ENCODE results near the gene TRAFD1. TPM values are rescaled to one million over a fixed set of nuclear protein-coding genes. Genes with fewer than 3 reads are reported as not detected.

The TRAFD1 gene
- polyA plus RNA-seq, 1 donor: 32.8 TPM

DNA sequence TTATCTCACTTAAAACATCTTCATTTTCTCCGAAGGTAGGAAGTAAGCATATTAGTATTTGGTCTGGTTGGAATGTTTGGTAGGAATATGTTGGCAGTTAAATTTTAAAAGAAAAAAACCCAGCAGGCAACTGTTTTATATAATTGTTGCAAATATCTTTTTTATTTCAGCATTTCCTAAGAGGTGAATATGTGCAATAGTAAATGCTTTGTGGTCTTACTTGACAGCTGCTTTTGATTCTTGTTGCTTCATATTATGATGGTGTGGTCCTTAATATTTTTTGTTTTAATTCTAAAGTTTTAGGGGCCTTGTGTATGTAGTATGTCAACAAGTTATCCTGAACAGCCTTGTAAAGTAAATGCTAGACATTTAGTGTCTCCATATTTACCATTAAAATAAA lies 6.3 kb downstream of the TRAFD1 start:
- Histone ChIP-seq H3K4me3 (ENCODE audit: low read length) (no peak overlapping the region), H3K27ac (ENCODE audit: low read length) (no peak overlapping the region), H3K4me1 (ENCODE audit: control insufficient read depth, insufficient read depth, low read length) (peaks cover 9% of the 10 kb centered on the region), H3K9me3 (ENCODE audit: control insufficient read depth, low read depth, low read length) (no peaks in the 10 kb centered on the region), H3K36me3 (ENCODE audit: control insufficient read depth, insufficient read depth, low read length) (peaks cover 23% of the 10 kb centered on the region), H3K27me3 (ENCODE audit: control insufficient read depth, insufficient read depth, low read length) (no peaks in the 10 kb centered on the region)
- DNase-seq: no peak
- 100% methylated on average over 1 of the region's 1 CpG for WGBS (ENCODE audit: insufficient coverage, low lambda C conversion rate)

- H3K9me3 ChIP-seq (ENCODE audit: control insufficient read depth, low read depth, low read length): no peaks in the 10 kb centered on the region
- no peak overlapping the region for H3K27ac ChIP-seq (ENCODE audit: low read length)
- WGBS (ENCODE audit: insufficient coverage, low lambda C conversion rate): 88% methylated on average over 1 of the region's 5 CpGs
- peaks cover 9% of the 10 kb centered on the region for H3K4me1 ChIP-seq (ENCODE audit: control insufficient read depth, insufficient read depth, low read length)
- no peaks in the 10 kb centered on the region for H3K27me3 ChIP-seq (ENCODE audit: control insufficient read depth, insufficient read depth, low read length)
- DNase-seq: no peak
- no peak overlapping the region for H3K4me3 ChIP-seq (ENCODE audit: low read length)
- peaks cover 33% of the 10 kb centered on the region for H3K36me3 ChIP-seq (ENCODE audit: control insufficient read depth, insufficient read depth, low read length)
Measured at GRCh38 chr12:112133418-112133817, 8.1 kb downstream of the TRAFD1 start.

- Histone ChIP-seq H3K4me3 (ENCODE audit: low read length) (no peak overlapping the region), H3K4me1 (ENCODE audit: control insufficient read depth, insufficient read depth, low read length) (peaks cover 8% of the 10 kb centered on the region), H3K9me3 (ENCODE audit: control insufficient read depth, low read depth, low read length) (no peaks in the 10 kb centered on the region), H3K27ac (ENCODE audit: low read length) (no peak overlapping the region), H3K27me3 (ENCODE audit: control insufficient read depth, insufficient read depth, low read length) (no peaks in the 10 kb centered on the region), H3K36me3 (ENCODE audit: control insufficient read depth, insufficient read depth, low read length) (peaks cover 43% of the 10 kb centered on the region)
- WGBS (ENCODE audit: insufficient coverage, low lambda C conversion rate): no CpG with 5 or more reads among the region's 3 CpGs
- DNase-seq: no peak
Measured at GRCh38 chr12:112134731-112135130, 9.4 kb downstream of the TRAFD1 start.

- H3K27me3 ChIP-seq (ENCODE audit: control insufficient read depth, insufficient read depth, low read length): no peaks in the 10 kb centered on the region
- H3K27ac ChIP-seq (ENCODE audit: low read length): no peak overlapping the region
- 80% methylated on average over 2 of the region's 5 CpGs for WGBS (ENCODE audit: insufficient coverage, low lambda C conversion rate)
- no peak overlapping the region for H3K4me3 ChIP-seq (ENCODE audit: low read length)
- DNase-seq: no peak
- no peaks in the 10 kb centered on the region for H3K9me3 ChIP-seq (ENCODE audit: control insufficient read depth, low read depth, low read length)
- peaks cover 68% of the 10 kb centered on the region for H3K36me3 ChIP-seq (ENCODE audit: control insufficient read depth, insufficient read depth, low read length)
- no peaks in the 10 kb centered on the region for H3K4me1 ChIP-seq (ENCODE audit: control insufficient read depth, insufficient read depth, low read length)
Measured at GRCh38 chr12:112140728-112141127, 15.4 kb downstream of the TRAFD1 start.

DNA sequence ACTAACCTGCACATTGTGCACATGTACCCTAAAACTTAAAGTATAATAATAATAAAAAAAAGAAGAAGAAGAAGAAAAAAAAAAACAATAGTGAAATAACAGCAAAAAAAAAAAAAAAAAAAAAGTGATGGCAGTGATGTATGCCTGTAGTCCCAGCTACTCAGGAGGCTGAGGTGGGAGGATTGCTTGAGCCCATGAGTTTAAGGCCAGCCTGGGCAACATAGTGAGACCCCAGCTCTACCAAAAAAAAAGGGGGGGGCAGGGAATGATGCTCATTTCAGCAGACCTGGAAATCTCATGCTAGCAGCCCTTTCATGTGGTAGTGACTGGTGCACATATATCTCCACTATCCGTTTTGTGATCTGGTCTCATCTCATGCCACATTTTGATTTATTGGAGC lies 20.8 kb downstream of the TRAFD1 start:
- no CpG with 5 or more reads among the region's 1 CpG for WGBS (ENCODE audit: insufficient coverage, low lambda C conversion rate)
- H3K36me3 ChIP-seq (ENCODE audit: control insufficient read depth, insufficient read depth, low read length): peaks cover 71% of the 10 kb centered on the region
- peaks cover 3% of the 10 kb centered on the region for H3K4me1 ChIP-seq (ENCODE audit: control insufficient read depth, insufficient read depth, low read length)
- H3K4me3 ChIP-seq (ENCODE audit: low read length): no peak overlapping the region
- H3K9me3 ChIP-seq (ENCODE audit: control insufficient read depth, low read depth, low read length): no peaks in the 10 kb centered on the region
- DNase-seq: no peak
- no peak overlapping the region for H3K27ac ChIP-seq (ENCODE audit: low read length)
- H3K27me3 ChIP-seq (ENCODE audit: control insufficient read depth, insufficient read depth, low read length): no peaks in the 10 kb centered on the region

DNA sequence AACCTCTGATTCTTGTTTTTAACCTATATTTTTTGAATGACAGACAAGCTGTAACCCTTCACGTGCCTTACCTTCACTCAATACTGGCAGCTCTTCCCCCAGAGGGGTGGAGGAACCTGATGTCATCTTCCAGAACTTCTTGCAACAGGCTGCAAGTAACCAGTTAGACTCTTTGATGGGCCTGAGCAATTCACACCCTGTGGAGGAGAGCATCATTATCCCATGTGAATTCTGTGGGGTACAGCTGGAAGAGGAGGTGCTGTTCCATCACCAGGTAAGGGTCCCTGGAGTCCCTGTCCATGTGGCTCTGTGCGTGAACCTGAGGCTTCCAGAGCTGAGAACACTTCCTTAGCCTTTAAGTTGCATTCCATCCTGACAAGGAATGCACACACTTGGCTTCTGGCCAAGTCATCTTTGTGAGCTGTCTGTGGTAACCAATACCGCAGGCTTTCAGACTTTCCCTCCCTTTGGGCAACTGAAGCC lies 22.7 kb downstream of the TRAFD1 start:
- no peak overlapping the region for H3K27ac ChIP-seq (ENCODE audit: low read length)
- H3K9me3 ChIP-seq (ENCODE audit: control insufficient read depth, low read depth, low read length): no peaks in the 10 kb centered on the region
- H3K27me3 ChIP-seq (ENCODE audit: control insufficient read depth, insufficient read depth, low read length): no peaks in the 10 kb centered on the region
- H3K36me3 ChIP-seq (ENCODE audit: control insufficient read depth, insufficient read depth, low read length): peaks cover 81% of the 10 kb centered on the region
- H3K4me3 ChIP-seq (ENCODE audit: low read length): no peak overlapping the region
- no peak for DNase-seq
- H3K4me1 ChIP-seq (ENCODE audit: control insufficient read depth, insufficient read depth, low read length): peaks cover 3% of the 10 kb centered on the region
- no CpG with 5 or more reads among the region's 3 CpGs for WGBS (ENCODE audit: insufficient coverage, low lambda C conversion rate)

GRCh38 chr12:112149596-112149995 lies 24.2 kb downstream of the TRAFD1 start:
- no CpG with 5 or more reads among the region's 5 CpGs for WGBS (ENCODE audit: insufficient coverage, low lambda C conversion rate)
- peak; percentile 15 to 23 for DNase-seq
- Histone ChIP-seq H3K9me3 (ENCODE audit: control insufficient read depth, low read depth, low read length) (no peaks in the 10 kb centered on the region), H3K4me3 (ENCODE audit: low read length) (no peak overlapping the region), H3K36me3 (ENCODE audit: control insufficient read depth, insufficient read depth, low read length) (peaks cover 81% of the 10 kb centered on the region), H3K27ac (ENCODE audit: low read length) (no peak overlapping the region), H3K27me3 (ENCODE audit: control insufficient read depth, insufficient read depth, low read length) (no peaks in the 10 kb centered on the region), H3K4me1 (ENCODE audit: control insufficient read depth, insufficient read depth, low read length) (peaks cover 3% of the 10 kb centered on the region)

- H3K4me1 ChIP-seq (ENCODE audit: control insufficient read depth, insufficient read depth, low read length): peaks cover 3% of the 10 kb centered on the region
- WGBS (ENCODE audit: insufficient coverage, low lambda C conversion rate): no CpG with 5 or more reads among the region's 11 CpGs
- no peaks in the 10 kb centered on the region for H3K9me3 ChIP-seq (ENCODE audit: control insufficient read depth, low read depth, low read length)
- H3K27me3 ChIP-seq (ENCODE audit: control insufficient read depth, insufficient read depth, low read length): no peaks in the 10 kb centered on the region
- DNase-seq: no peak
- no peak overlapping the region for H3K27ac ChIP-seq (ENCODE audit: low read length)
- H3K36me3 ChIP-seq (ENCODE audit: control insufficient read depth, insufficient read depth, low read length): peaks cover 63% of the 10 kb centered on the region
- no peak overlapping the region for H3K4me3 ChIP-seq (ENCODE audit: low read length)
Measured at GRCh38 chr12:112151766-112152541, 26.6 kb downstream of the TRAFD1 start.

- no peak for DNase-seq
- Histone ChIP-seq H3K9me3 (ENCODE audit: control insufficient read depth, low read depth, low read length) (peaks cover 2% of the 10 kb centered on the region), H3K27ac (ENCODE audit: low read length) (no peak overlapping the region), H3K4me3 (ENCODE audit: low read length) (no peak overlapping the region), H3K27me3 (ENCODE audit: control insufficient read depth, insufficient read depth, low read length) (no peaks in the 10 kb centered on the region), H3K4me1 (ENCODE audit: control insufficient read depth, insufficient read depth, low read length) (peaks cover 3% of the 10 kb centered on the region), H3K36me3 (ENCODE audit: control insufficient read depth, insufficient read depth, low read length) (peaks cover 57% of the 10 kb centered on the region)
- no CpG with 5 or more reads among the region's 11 CpGs for WGBS (ENCODE audit: insufficient coverage, low lambda C conversion rate)
Measured at GRCh38 chr12:112153181-112153892, 28.0 kb downstream of the TRAFD1 start.

DNA sequence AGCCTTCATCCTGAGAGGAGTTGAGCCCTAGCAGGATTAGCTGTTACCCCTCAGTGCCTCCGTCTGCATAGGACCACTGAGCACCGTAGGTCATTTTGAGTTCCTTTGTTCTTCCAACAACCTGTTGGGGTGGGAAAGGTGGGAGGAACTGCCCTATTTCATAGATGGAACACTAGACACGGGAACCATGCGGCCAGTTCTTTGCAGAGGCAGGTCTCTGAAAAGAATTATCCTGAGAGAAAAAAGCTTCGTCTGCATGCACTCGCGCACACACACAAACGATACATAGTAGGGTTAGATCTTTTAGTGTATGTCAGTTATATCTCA lies 28.5 kb downstream of the TRAFD1 start:
- Histone ChIP-seq H3K4me1 (ENCODE audit: control insufficient read depth, insufficient read depth, low read length) (peaks cover 3% of the 10 kb centered on the region), H3K4me3 (ENCODE audit: low read length) (no peak overlapping the region), H3K27ac (ENCODE audit: low read length) (no peak overlapping the region), H3K36me3 (ENCODE audit: control insufficient read depth, insufficient read depth, low read length) (peaks cover 57% of the 10 kb centered on the region), H3K9me3 (ENCODE audit: control insufficient read depth, low read depth, low read length) (peaks cover 4% of the 10 kb centered on the region), H3K27me3 (ENCODE audit: control insufficient read depth, insufficient read depth, low read length) (no peaks in the 10 kb centered on the region)
- WGBS (ENCODE audit: insufficient coverage, low lambda C conversion rate): 97% methylated on average over 5 of the region's 8 CpGs
- no peak for DNase-seq
